Sigmoid colon (tissue), 4 donors: ENCODE measurements around the gene AMFR.

ENCODE experiments used
- CTCF ChIP-seq, 4 experiments: fragments of 450-650 bp in 3 of 4; fragments of 200-600 bp in 1 of 4; IDR thresholded peaks; one replicate each; pipeline ENCODE4 v1.5.1; 2016 to 2019; ENCODE audit warnings: antibody characterized with exemption in 4 of 4, mild to moderate bottlenecking in 3 of 4, moderate library complexity in 2 of 4
- EP300 ChIP-seq, 4 donors: sonication (generic); formaldehyde crosslinking; IDR thresholded peaks; one replicate each; pipeline ENCODE4 v1.6.1; 2017; ENCODE audit warnings: antibody characterized with exemption in 4 of 4
- POLR2A ChIP-seq, 2 donors: fragments of 450-650 bp; IDR thresholded peaks; one replicate each; pipeline ENCODE4 v1.6.1; 2016; ENCODE audit warnings: antibody characterized with exemption in 2 of 2, mild to moderate bottlenecking in 2 of 2, moderate library complexity in 2 of 2

GRCh38 chr16:56316545-56316944 is 108.8 kb downstream of the AMFR start:
- TF ChIP-seq POLR2A (IDR thresholded peaks at IDR 0.05) (no peak), EP300 (IDR thresholded peaks at IDR 0.05) (no peak), CTCF (IDR thresholded peaks at IDR 0.05) (no peak)
